C4-2B (cell line): ENCODE data around the gene CD34.

Experiments
- CTCF ChIP-seq: fragments of 450-650 bp; conservative IDR thresholded peaks from 2 replicates; pipeline ENCODE4 v1.5.1; 2017; ENCODE audit warnings: mild to moderate bottlenecking
- ZFX ChIP-seq: fragments of 450-650 bp; IDR thresholded peaks from 2 replicates; pipeline ENCODE4 v1.6.1; 2017

- TF ChIP-seq CTCF, result no peak
- TF ChIP-seq ZFX, result no peak
These were observed 6.5 kb downstream of the CD34 start for GRCh38 chr1:207904391-207904790.
